GM19328 (cell line): ENCODE data around the gene ZNF630.
"Not testable (repeated sequence)": the region's sequence is repeated elsewhere in the genome, so short reads cannot be mapped to it uniquely, and the experiment has no call there.

Source experiments
- ATAC-seq: cut with Tn5 transposase; IDR thresholded peaks from one replicate; pipeline ENCODE4 v1.9.1; 2021; ENCODE audit warnings: mild to moderate bottlenecking, moderate library complexity; ENCODE audit not compliant: unreplicated experiment

ZNF630 gene

GRCh38 chrX:48071064-48071985 lies at the start of gene ZNF630:
TSS of gene ZNF630 (minus strand) at chrX:48071640. CDS start at chrX:48066886, 4,754 bp downstream.
- peak; percentile 75 for ATAC-seq

GRCh38 chrX:48107717-48108116 lies 36.3 kb upstream of the ZNF630 start:
- ATAC-seq: no peak

- ATAC-seq: no peak
Observed at GRCh38 chrX:48102874-48103374, 31.5 kb upstream of the ZNF630 start.

- no peak for ATAC-seq
Observed at GRCh38 chrX:48101443-48101842, 30.0 kb upstream of the ZNF630 start.

GRCh38 chrX:48092558-48092957 lies 21.1 kb upstream of the ZNF630 start:
- ATAC-seq: not testable (repeated sequence)

GRCh38 chrX:48090123-48090522 lies 18.7 kb upstream of the ZNF630 start:
- ATAC-seq: no peak

- no peak for ATAC-seq
Observed at GRCh38 chrX:48086082-48086481, 14.6 kb upstream of the ZNF630 start.

- ATAC-seq: no peak
Observed at GRCh38 chrX:48083706-48084105, 12.3 kb upstream of the ZNF630 start.

- ATAC-seq: no peak
Observed at GRCh38 chrX:48083212-48083611, 11.8 kb upstream of the ZNF630 start.

- ATAC-seq: no peak
Observed at GRCh38 chrX:48076343-48076742, 4.9 kb upstream of the ZNF630 start.

GRCh38 chrX:48071986-48072605 lies 656 bp upstream of the ZNF630 start:
- ATAC-seq: no peak

GRCh38 chrX:48068096-48068887 lies 3.1 kb downstream of the ZNF630 start:
- no peak for ATAC-seq

- ATAC-seq: no peak
Observed at GRCh38 chrX:48064261-48064660, 7.2 kb downstream of the ZNF630 start.

- no peak for ATAC-seq
Observed at GRCh38 chrX:48059296-48059639, 12.2 kb downstream of the ZNF630 start.

- ATAC-seq: no peak
Observed at GRCh38 chrX:48058621-48059295, 12.7 kb downstream of the ZNF630 start.

- no peak for ATAC-seq
Observed at GRCh38 chrX:48046846-48047245, 24.6 kb downstream of the ZNF630 start.

GRCh38 chrX:48045410-48046311 lies 25.8 kb downstream of the ZNF630 start:
- no peak for ATAC-seq

- ATAC-seq: no peak
Observed at GRCh38 chrX:48043056-48043455, 28.4 kb downstream of the ZNF630 start.

GRCh38 chrX:48035891-48036290 lies 35.5 kb downstream of the ZNF630 start:
- ATAC-seq: no peak
